ENCODE results near the gene TRPT1. TPM values are rescaled to one million over a fixed set of nuclear protein-coding genes. Genes with fewer than 3 reads are reported as not detected.

TRPT1 gene
- total and polyA plus RNA-seq, 9 of the 15 experiments (the other 6 are each of a cell fraction or from before 2014, with no cell fraction given) = 4.6 to 41.7 (median 23.1) TPM

- TF ChIP-seq PHF21A (IDR thresholded peaks at IDR 0.05; ENCODE audit: borderline replicate concordance, low read depth) (peak; percentile 17; the same call in 1 of the 2 replicates), TARDBP (IDR thresholded peaks at IDR 0.05) (0 out of 2 replicates have a peak, but pooled peaks have one; percentile 60), TAF9B (IDR thresholded peaks at IDR 0.05; ENCODE audit: partially characterized antibody) (peak; percentile 75), ZNF584 (CRISPR knock-in tag; IDR thresholded peaks at IDR 0.05; ENCODE audit: low read depth) (no peak), ZNF75A (CRISPR knock-in tag; IDR thresholded peaks at IDR 0.05) (no peak), RBFOX2 (IDR thresholded peaks at IDR 0.05; ENCODE audit: low read depth, low read length) (peak; percentile 100), CSDE1 (IDR thresholded peaks at IDR 0.05) (no peak), MEF2D (tag; conservative IDR thresholded peaks at IDR 0.05; ENCODE audit: low read depth) (no peak), KLF16 (IDR thresholded peaks at IDR 0.05) (no peak), CTCFL (IDR thresholded peaks at IDR 0.05; ENCODE audit: borderline replicate concordance, insufficient read depth, low read depth, low read length, poor library complexity, severe bottlenecking) (no peak), SMARCA4 (IDR thresholded peaks at IDR 0.05) (peak; percentile 17; the same call in 1 of the 2 replicates), ZNF316 (IDR thresholded peaks at IDR 0.05) (no peak), EGR1 (conservative IDR thresholded peaks at IDR 0.05) (no peak), FOXK2 (conservative IDR thresholded peaks at IDR 0.05 in 1 of 2, IDR thresholded peaks at IDR 0.05 in 1 of 2; ENCODE audit: low read depth in 2 of 2) (peak in 1 of 2 experiments; percentile 22; a peak in 1 of 4 replicates), MAX (CRISPR knock-in tag; IDR thresholded peaks at IDR 0.05) (peak; percentile 92), ATF1 (CRISPR knock-in tag; IDR thresholded peaks at IDR 0.05) (no peak), ATF1 (tag; IDR thresholded peaks at IDR 0.05) (no peak), TFAP4 (CRISPR knock-in tag; IDR thresholded peaks at IDR 0.05; ENCODE audit: borderline replicate concordance) (peak; percentile 81), HMG20B (CRISPR knock-in tag; IDR thresholded peaks at IDR 0.05) (no peak), NR0B1 (IDR thresholded peaks at IDR 0.05; ENCODE audit: partially characterized antibody) (no peak), ZNF408 (CRISPR knock-in tag; IDR thresholded peaks at IDR 0.05; ENCODE audit: low read depth) (no peak), RB1 (IDR thresholded peaks at IDR 0.05; ENCODE audit: low read depth) (peak; percentile 89; the same call in 1 of the 2 replicates)
- TF ChIP-seq, protein P1, sequence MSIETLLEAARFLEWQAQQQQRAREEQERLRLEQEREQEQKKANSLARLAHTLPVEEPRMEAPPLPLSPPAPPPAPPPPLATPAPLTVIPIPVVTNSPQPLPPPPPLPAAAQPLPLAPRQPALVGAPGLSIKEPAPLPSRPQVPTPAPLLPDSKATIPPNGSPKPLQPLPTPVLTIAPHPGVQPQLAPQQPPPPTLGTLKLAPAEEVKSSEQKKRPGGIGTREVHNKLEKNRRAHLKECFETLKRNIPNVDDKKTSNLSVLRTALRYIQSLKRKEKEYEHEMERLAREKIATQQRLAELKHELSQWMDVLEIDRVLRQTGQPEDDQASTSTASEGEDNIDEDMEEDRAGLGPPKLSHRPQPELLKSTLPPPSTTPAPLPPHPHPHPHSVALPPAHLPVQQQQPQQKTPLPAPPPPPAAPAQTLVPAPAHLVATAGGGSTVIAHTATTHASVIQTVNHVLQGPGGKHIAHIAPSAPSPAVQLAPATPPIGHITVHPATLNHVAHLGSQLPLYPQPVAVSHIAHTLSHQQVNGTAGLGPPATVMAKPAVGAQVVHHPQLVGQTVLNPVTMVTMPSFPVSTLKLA (conservative IDR thresholded peaks at IDR 0.05) = peak; percentile 87 to 94
These were observed 40.8 kb downstream of the TRPT1 start (continued) for GRCh38 chr11:64185175-64185692.
